Gastroesophageal sphincter (tissue), 3 donors: ENCODE results near the gene CHRM2.

Experiments used
- CTCF ChIP-seq, 4 experiments: fragments of 200-600 bp in 2 of 4; fragments of 450-650 bp in 2 of 4; sonication (generic) in 1 of 4; IDR thresholded peaks; one replicate each; pipeline ENCODE4 v1.5.1; 2017 to 2019; ENCODE audit warnings: antibody characterized with exemption in 4 of 4, mild to moderate bottlenecking in 2 of 4, moderate library complexity in 2 of 4
- EP300 ChIP-seq: sonication (generic); formaldehyde crosslinking; IDR thresholded peaks from one replicate; pipeline ENCODE4 v1.6.1; 2017; ENCODE audit warnings: antibody characterized with exemption, mild to moderate bottlenecking
- POLR2AphosphoS5 ChIP-seq: sonication (generic); formaldehyde crosslinking; IDR thresholded peaks from one replicate; pipeline ENCODE4 v1.6.1; 2017; ENCODE audit warnings: antibody characterized with exemption

GRCh38 chr7:136998495-136998894 lies 130.0 kb downstream of the CHRM2 start:
- no peak for TF ChIP-seq CTCF (IDR thresholded peaks at IDR 0.05)
- TF ChIP-seq EP300, result no peak
- TF ChIP-seq POLR2AphosphoS5, result no peak
